ENCODE measurements around the gene ZBTB20.

GRCh38 chr3:114839476-114839875, 307.6 kb downstream of the ZBTB20 start:
- TF ChIP-seq CTCF (conservative IDR thresholded peaks at IDR 0.05; ENCODE audit: low read depth, low read length) (no peak), EZH2 (IDR thresholded peaks at IDR 0.05; ENCODE audit: low read length, unreplicated experiment) (no peak), EZH2phosphoT487 (IDR thresholded peaks at IDR 0.05; ENCODE audit: borderline replicate concordance, low read length) (no peak)

Data from PC-3 (cell line).